ENCODE measurements around the gene NMU. TPM values are rescaled to one million over a fixed set of nuclear protein-coding genes. Genes with fewer than 3 reads are reported as not detected.

NMU gene
- polyA plus RNA-seq, 1 experiment = not detected

GRCh38 chr4:55675196-55675793 lies 39.2 kb upstream of the NMU start:
- no peak for TF ChIP-seq CTCF (IDR thresholded peaks at IDR 0.05; ENCODE audit: insufficient read depth, low read depth, low read length)
- Histone ChIP-seq H3K4me3 (ENCODE audit: low read depth, low read length) (no peak overlapping the region), H3K27me3 (ENCODE audit: control insufficient read depth, insufficient read depth, low read length) (no peaks in the 10 kb centered on the region), H3K36me3 (ENCODE audit: control insufficient read depth, insufficient read depth, low read length) (no peaks in the 10 kb centered on the region)
- POLR2A ChIA-PET = interaction anchor here (0.5 kb wide), 1 partner anchor 620 kb away, joined by 3 read pairs; no protein-coding TSS in a partner anchor
- CTCF ChIA-PET = no interaction called here
- no peak for DNase-seq (ENCODE audit: low read depth)

- Histone ChIP-seq H3K27me3 (ENCODE audit: control insufficient read depth, insufficient read depth, low read length) (no peaks in the 10 kb centered on the region), H3K36me3 (ENCODE audit: control insufficient read depth, insufficient read depth, low read length) (no peaks in the 10 kb centered on the region), H3K4me3 (ENCODE audit: low read depth, low read length) (no peak overlapping the region)
- POLR2A ChIA-PET = no interaction called here
- CTCF ChIA-PET = no interaction called here
- DNase-seq (ENCODE audit: low read depth) = no peak
- TF ChIP-seq CTCF (IDR thresholded peaks at IDR 0.05; ENCODE audit: insufficient read depth, low read depth, low read length) = no peak
Observed at GRCh38 chr4:55673424-55673823, 37.3 kb upstream of the NMU start.

- Histone ChIP-seq H3K4me3 (ENCODE audit: low read depth, low read length) (no peak overlapping the region), H3K27me3 (ENCODE audit: control insufficient read depth, insufficient read depth, low read length) (no peaks in the 10 kb centered on the region), H3K36me3 (ENCODE audit: control insufficient read depth, insufficient read depth, low read length) (no peaks in the 10 kb centered on the region)
- POLR2A ChIA-PET = no interaction called here
- TF ChIP-seq CTCF (IDR thresholded peaks at IDR 0.05; ENCODE audit: insufficient read depth, low read depth, low read length) = no peak
- CTCF ChIA-PET = no interaction called here
- no peak for DNase-seq (ENCODE audit: low read depth)
Observed at GRCh38 chr4:55671667-55672066, 35.6 kb upstream of the NMU start.

GRCh38 chr4:55670695-55671094 lies 34.6 kb upstream of the NMU start:
- POLR2A ChIA-PET = no interaction called here
- no peaks in the 10 kb centered on the region; the same call in 1 of the 2 replicates for H3K27me3 ChIP-seq (ENCODE audit: control insufficient read depth, insufficient read depth, low read length)
- TF ChIP-seq CTCF (IDR thresholded peaks at IDR 0.05; ENCODE audit: insufficient read depth, low read depth, low read length) = no peak
- CTCF ChIA-PET = no interaction called here
- no peak overlapping the region for H3K4me3 ChIP-seq (ENCODE audit: low read depth, low read length)
- DNase-seq (ENCODE audit: low read depth) = no peak
- no peaks in the 10 kb centered on the region for H3K36me3 ChIP-seq (ENCODE audit: control insufficient read depth, insufficient read depth, low read length)

GRCh38 chr4:55668449-55668848 lies 32.4 kb upstream of the NMU start:
- no peak for TF ChIP-seq CTCF (IDR thresholded peaks at IDR 0.05; ENCODE audit: insufficient read depth, low read depth, low read length)
- no peak for DNase-seq (ENCODE audit: low read depth)
- no peak overlapping the region for H3K4me3 ChIP-seq (ENCODE audit: low read depth, low read length)
- ChIA-PET POLR2A (no interaction called here), CTCF (no interaction called here)
- peaks cover 2% of the 10 kb centered on the region; the same call in 1 of the 2 replicates for H3K27me3 ChIP-seq (ENCODE audit: control insufficient read depth, insufficient read depth, low read length)
- no peaks in the 10 kb centered on the region for H3K36me3 ChIP-seq (ENCODE audit: control insufficient read depth, insufficient read depth, low read length)
